Adipose tissue (tissue), 3 donors: ENCODE results near the gene TSNAXIP1. TPM values are rescaled to one million over a fixed set of nuclear protein-coding genes. Genes with fewer than 3 reads are reported as not detected.
"Not testable (repeated sequence)": the region's sequence is repeated elsewhere in the genome, so short reads cannot be mapped to it uniquely, and the experiment has no call there.

Experiments
- H3K27ac ChIP-seq: one replicate; pipeline ENCODE4 v1.5.1; 2013; ENCODE audit warnings: low read depth, low read length
- WGBS, 3 donors: extraction: QIAGEN DNeasy Blood & Tissue Kit; methylation state at CpG; one replicate each; pipeline ENCODE4 v1.1.7; 2013; 5-methylcytosine and 5-hydroxymethylcytosine counted together
- polyA plus RNA-seq, 3 donors: library from polyadenylated mRNA; stranded (reverse); fragments of 200-250 nt; gene quantifications; one replicate each; pipeline ENCODE4 v1.2.3, GENCODE V29; 2013
- donor health status: healthy with polysubstance abuse.
- donor health status: Bipolar disorder and iron deficiency.
- donor health status: healthy.

Gene TSNAXIP1
- polyA plus RNA-seq, 3 donors, result 0.92 to 1.7 (median 1.1) TPM

- WGBS, 3 donors, result 80 to 93% (median 87%) methylated on average over 2 of the region's 2 CpGs
These were observed 15.8 kb downstream of the TSNAXIP1 start for GRCh38 chr16:67822511-67822910.

GRCh38 chr16:67825119-67825518, 18.4 kb downstream of the TSNAXIP1 start:
- WGBS, 3 donors, result 86 to 92% (median 90%) methylated on average over 8 of the region's 8 CpGs
- H3K27ac ChIP-seq, result no peak overlapping the region

More at GRCh38 chr16:67822511-67822910, 15.8 kb downstream of the TSNAXIP1 start:
- H3K27ac ChIP-seq, result no peak overlapping the region

GRCh38 chr16:67825906-67826305, 19.2 kb downstream of the TSNAXIP1 start:
- H3K27ac ChIP-seq, result no peak overlapping the region
- WGBS, 3 donors, result 89 to 95% (median 93%) methylated on average over 14 of the region's 14 CpGs

GRCh38 chr16:67828651-67829050, 22.0 kb downstream of the TSNAXIP1 start:
- WGBS, 3 donors, result 93 to 94% (median 93%) methylated on average over 4 of the region's 4 CpGs
- H3K27ac ChIP-seq, result no peak overlapping the region

GRCh38 chr16:67833030-67833414, 26.3 kb downstream of the TSNAXIP1 start:
- 0 to 3% (median 2%) methylated on average over 3 of the region's 3 CpGs for WGBS, 3 donors
- no peak overlapping the region for H3K27ac ChIP-seq

- H3K27ac ChIP-seq, result no peak overlapping the region
- 0 to 1% (median 1%) methylated on average over 49 of the region's 49 CpGs for WGBS, 3 donors
These were observed 26.9 kb downstream of the TSNAXIP1 start for GRCh38 chr16:67833415-67834241.

GRCh38 chr16:67834242-67834614, 27.5 kb downstream of the TSNAXIP1 start:
- 81 to 84% (median 83%) methylated on average over 10 of the region's 10 CpGs for WGBS, 3 donors
- no peak overlapping the region for H3K27ac ChIP-seq

GRCh38 chr16:67837190-67837589, 30.5 kb downstream of the TSNAXIP1 start:
- H3K27ac ChIP-seq, result not testable (repeated sequence)
- WGBS, 3 donors, result 88 to 96% (median 94%) methylated on average over 10 of the region's 10 CpGs

- H3K27ac ChIP-seq, result no peak overlapping the region
- 86 to 90% (median 87%) methylated on average over 2 of the region's 2 CpGs for WGBS, 3 donors
These were observed 31.1 kb downstream of the TSNAXIP1 start for GRCh38 chr16:67837811-67838210.

GRCh38 chr16:67841198-67841815, 34.6 kb downstream of the TSNAXIP1 start:
- 45 to 51% (median 49%) methylated on average over 17 of the region's 17 CpGs for WGBS, 3 donors
- no peak overlapping the region for H3K27ac ChIP-seq

- WGBS, 3 donors, result 0 to 1% (median 0%) methylated on average over 81 to 83 of the region's 83 CpGs
- peak within 1 kb of the TSS; percentile 78 for H3K27ac ChIP-seq
These were observed 35.3 kb downstream of the TSNAXIP1 start, which contains the start of gene THAP11 for GRCh38 chr16:67841816-67842508. Gene THAP11 (plus strand): TSS chr16:67842320. CDS start chr16:67842555, 235 bp downstream.

GRCh38 chr16:67842509-67843342, 36.0 kb downstream of the TSNAXIP1 start:
- peak overlapping the region; percentile 13 for H3K27ac ChIP-seq
- WGBS, 3 donors, result 0 to 1% (median 1%) methylated on average over 58 to 67 of the region's 67 CpGs

- 7 to 15% (median 8%) methylated on average over 11 of the region's 11 CpGs for WGBS, 3 donors
- H3K27ac ChIP-seq, result no peak overlapping the region
These were observed 36.7 kb downstream of the TSNAXIP1 start for GRCh38 chr16:67843343-67843765.

- 58 to 82% (median 81%) methylated on average over 4 of the region's 4 CpGs for WGBS, 3 donors
- no peak overlapping the region for H3K27ac ChIP-seq
These were observed 37.8 kb downstream of the TSNAXIP1 start for GRCh38 chr16:67844497-67844896.

GRCh38 chr16:67845291-67846062, 38.8 kb downstream of the TSNAXIP1 start:
- WGBS, 3 donors, result 71 to 73% (median 72%) methylated on average over 5 of the region's 5 CpGs
- no peak overlapping the region for H3K27ac ChIP-seq

- WGBS, 3 donors, result 6 to 25% (median 12%) methylated on average over 2 of the region's 2 CpGs
- no peak overlapping the region for H3K27ac ChIP-seq
These were observed 39.3 kb downstream of the TSNAXIP1 start for GRCh38 chr16:67846063-67846319.

- 0 to 1% (median 0%) methylated on average over 43 to 57 of the region's 57 CpGs for WGBS, 3 donors
- no peak within 1 kb of the TSS for H3K27ac ChIP-seq
These were observed 39.8 kb downstream of the TSNAXIP1 start, which contains the start of gene NUTF2 for GRCh38 chr16:67846320-67847063. Gene NUTF2 (plus strand): TSS chr16:67846933. CDS start chr16:67865131, 18,198 bp downstream.
